Measurements from ENCODE around the gene CLDN8. TPM values are rescaled to one million over a fixed set of nuclear protein-coding genes. Genes with fewer than 3 reads are reported as not detected.

Gene CLDN8
- total and polyA plus RNA-seq, 9 donors, result 0.10 to 2.2 TPM; not detected in 7

GRCh38 chr21:30190554-30190953 lies 25.3 kb downstream of the CLDN8 start:
- 90 to 91% (median 91%) methylated on average over 7 of the region's 7 CpGs for WGBS, 3 donors

GRCh38 chr21:30189773-30190172 lies 26.1 kb downstream of the CLDN8 start:
- WGBS, 3 donors, result 30 to 63% (median 40%) methylated on average over 3 of the region's 3 CpGs

More at GRCh38 chr21:30190554-30190953, 25.3 kb downstream of the CLDN8 start:
- no peaks in the 10 kb centered on the region for H3K36me3 ChIP-seq
- H3K27me3 ChIP-seq, result no peaks in the 10 kb centered on the region
- no peak for TF ChIP-seq EP300 (IDR thresholded peaks at IDR 0.05)
- no peak for TF ChIP-seq POLR2A (IDR thresholded peaks at IDR 0.05)
- no peak for TF ChIP-seq CTCF (IDR thresholded peaks at IDR 0.05)
- no peak for DNase-seq
- intact Hi-C loops (cut with DNase I), result no loop called here
- no peak overlapping the region for H3K27ac ChIP-seq
- H3K4me1 ChIP-seq (ENCODE audit: insufficient read depth), result no peaks in the 10 kb centered on the region
- H3K4me3 ChIP-seq, result no peak overlapping the region
- H3K9me3 ChIP-seq, result no peaks in the 10 kb centered on the region

DNA sequence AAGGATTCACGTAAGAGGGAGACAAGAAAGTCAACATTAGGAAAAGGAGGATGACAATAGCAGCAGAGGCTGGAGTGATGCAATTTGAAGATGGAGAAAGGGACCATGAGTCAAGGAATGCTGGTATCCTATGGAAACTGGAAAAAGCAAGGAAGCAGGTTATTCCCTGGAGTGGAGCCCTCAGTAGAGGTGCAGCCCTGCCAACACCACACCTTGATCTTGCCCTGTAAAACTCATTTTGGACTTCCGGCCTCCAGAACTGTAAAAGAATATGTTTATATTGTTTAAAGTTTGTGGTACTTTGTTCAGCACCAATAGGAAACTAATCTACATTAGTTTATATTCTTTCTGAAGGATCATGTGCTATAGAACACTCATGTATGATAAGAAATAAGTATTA lies 29.7 kb downstream of the CLDN8 start:
- Histone ChIP-seq H3K36me3 (no peaks in the 10 kb centered on the region), H3K4me3 (no peak overlapping the region), H3K27ac (no peak overlapping the region), H3K4me1 (ENCODE audit: insufficient read depth) (no peaks in the 10 kb centered on the region), H3K27me3 (no peaks in the 10 kb centered on the region), H3K9me3 (no peaks in the 10 kb centered on the region)
- intact Hi-C loops (cut with DNase I), result no loop called here
- no peak for DNase-seq
- 86 to 94% (median 92%) methylated on average over 2 of the region's 2 CpGs for WGBS, 3 donors
- TF ChIP-seq CTCF (IDR thresholded peaks at IDR 0.05) (no peak), POLR2A (IDR thresholded peaks at IDR 0.05) (no peak), EP300 (IDR thresholded peaks at IDR 0.05) (no peak)

More at GRCh38 chr21:30189773-30190172, 26.1 kb downstream of the CLDN8 start:
- no peaks in the 10 kb centered on the region for H3K9me3 ChIP-seq
- intact Hi-C loops (cut with DNase I), result no loop called here
- no peaks in the 10 kb centered on the region for H3K4me1 ChIP-seq (ENCODE audit: insufficient read depth)
- no peak overlapping the region for H3K27ac ChIP-seq
- H3K27me3 ChIP-seq, result no peaks in the 10 kb centered on the region
- DNase-seq, result no peak
- no peak overlapping the region for H3K4me3 ChIP-seq
- no peak for TF ChIP-seq EP300 (IDR thresholded peaks at IDR 0.05)
- TF ChIP-seq POLR2A (IDR thresholded peaks at IDR 0.05), result no peak
- no peak for TF ChIP-seq CTCF (IDR thresholded peaks at IDR 0.05)
- H3K36me3 ChIP-seq, result no peaks in the 10 kb centered on the region

- WGBS, 3 donors, result 62 to 76% (median 74%) methylated on average over 3 of the region's 3 CpGs
- H3K9me3 ChIP-seq, result no peaks in the 10 kb centered on the region
- intact Hi-C loops (cut with DNase I), result no loop called here
- no peaks in the 10 kb centered on the region for H3K4me1 ChIP-seq (ENCODE audit: insufficient read depth)
- H3K4me3 ChIP-seq, result no peak overlapping the region
- H3K27me3 ChIP-seq, result no peaks in the 10 kb centered on the region
- DNase-seq, result no peak
- no peaks in the 10 kb centered on the region for H3K36me3 ChIP-seq
- TF ChIP-seq CTCF (IDR thresholded peaks at IDR 0.05) (no peak), EP300 (IDR thresholded peaks at IDR 0.05) (no peak), POLR2A (IDR thresholded peaks at IDR 0.05) (no peak)
- H3K27ac ChIP-seq, result no peak overlapping the region
Observed at GRCh38 chr21:30168086-30168485, 47.8 kb downstream of the CLDN8 start.
